GM03348 (cell line): ENCODE results near the gene NBPF1.
"Not testable (repeated sequence)": the region's sequence is repeated elsewhere in the genome, so short reads cannot be mapped to it uniquely, and the experiment has no call there.

Experiments
- DNase-seq: peaks from one replicate; pipeline ENCODE4 v3.0.0; 2012; ENCODE audit warnings: low spot score

Gene NBPF1

DNA sequence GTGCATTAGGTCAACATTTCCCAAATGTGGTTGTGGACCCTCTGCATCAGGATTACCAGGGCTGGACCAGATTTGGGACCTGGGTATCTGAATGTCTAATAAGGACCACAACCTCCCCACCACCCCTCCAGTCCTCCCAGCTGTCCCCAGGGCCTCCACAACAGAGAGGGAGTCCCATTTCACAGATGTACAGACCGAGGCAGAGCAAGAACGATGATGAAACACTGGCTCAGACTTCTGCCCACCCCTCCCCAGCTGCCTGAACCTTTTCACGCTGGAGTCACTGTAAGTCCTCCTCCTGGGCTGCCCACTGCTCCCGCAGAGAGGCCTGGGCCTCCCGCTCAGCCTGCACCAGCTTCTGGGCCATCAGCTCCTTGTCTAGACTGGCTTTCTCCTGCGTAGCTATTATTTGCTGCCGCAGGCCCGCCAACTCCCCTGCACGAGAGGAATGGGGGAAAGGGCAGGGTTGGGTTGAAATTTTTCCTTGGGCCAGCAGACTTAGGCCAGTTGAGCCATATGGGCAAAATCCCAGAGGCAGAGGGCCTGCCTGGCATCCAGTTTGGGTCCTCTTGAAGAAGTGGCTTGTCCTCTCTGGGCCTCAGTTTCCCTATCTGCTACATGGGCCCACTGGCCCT is 8.4 kb upstream of the NBPF1 start:
- DNase-seq = not testable (repeated sequence)

GRCh38 chr1:16621300-16621658 is 7.9 kb upstream of the NBPF1 start:
- no peak for DNase-seq

GRCh38 chr1:16619803-16620501 is 6.6 kb upstream of the NBPF1 start:
- DNase-seq = not testable (repeated sequence)

GRCh38 chr1:16618719-16619118 is 5.4 kb upstream of the NBPF1 start:
- DNase-seq = no peak

DNA sequence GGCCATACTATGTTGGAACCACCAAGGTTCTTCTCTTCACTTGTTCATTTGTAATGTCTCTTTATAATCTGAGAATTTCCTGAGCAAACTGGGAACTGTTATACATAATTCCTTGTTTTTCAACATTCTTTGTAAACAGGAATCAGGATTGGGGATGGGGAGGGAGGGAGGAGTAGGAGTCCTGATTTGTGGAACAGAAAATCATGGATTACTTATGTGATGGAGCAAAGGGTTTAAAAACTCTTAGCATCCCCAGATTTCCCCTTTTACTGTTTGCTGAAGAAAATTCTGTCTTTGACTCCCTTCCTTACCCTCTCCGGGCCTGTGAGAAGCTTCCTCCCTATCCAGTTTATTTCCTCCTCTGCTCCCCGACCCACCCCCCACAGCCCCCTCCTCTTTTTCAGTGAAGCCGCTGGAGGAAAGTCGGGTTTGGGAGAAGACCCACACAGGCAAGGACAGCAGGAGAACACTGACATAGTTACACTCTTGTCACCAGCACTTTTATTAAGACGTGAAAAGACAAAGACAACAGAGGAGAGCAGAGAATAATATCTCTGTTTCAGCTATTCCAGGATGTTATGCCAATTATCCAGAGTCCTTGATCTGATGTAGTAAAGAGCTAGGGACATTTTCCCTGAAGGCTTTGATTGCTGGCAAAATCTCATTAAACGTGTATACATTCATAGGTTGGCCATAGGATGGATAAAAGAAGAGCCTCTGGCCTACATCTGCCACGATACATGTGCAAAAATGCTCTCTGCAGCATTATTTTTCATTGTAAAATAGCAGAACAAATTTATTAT is 4.6 kb upstream of the NBPF1 start:
- no peak for DNase-seq

- no peak for DNase-seq
Observed at GRCh38 chr1:16617114-16617631, 3.8 kb upstream of the NBPF1 start.

GRCh38 chr1:16615253-16616252 is 2.2 kb upstream of the NBPF1 start:
- DNase-seq = no peak

DNA sequence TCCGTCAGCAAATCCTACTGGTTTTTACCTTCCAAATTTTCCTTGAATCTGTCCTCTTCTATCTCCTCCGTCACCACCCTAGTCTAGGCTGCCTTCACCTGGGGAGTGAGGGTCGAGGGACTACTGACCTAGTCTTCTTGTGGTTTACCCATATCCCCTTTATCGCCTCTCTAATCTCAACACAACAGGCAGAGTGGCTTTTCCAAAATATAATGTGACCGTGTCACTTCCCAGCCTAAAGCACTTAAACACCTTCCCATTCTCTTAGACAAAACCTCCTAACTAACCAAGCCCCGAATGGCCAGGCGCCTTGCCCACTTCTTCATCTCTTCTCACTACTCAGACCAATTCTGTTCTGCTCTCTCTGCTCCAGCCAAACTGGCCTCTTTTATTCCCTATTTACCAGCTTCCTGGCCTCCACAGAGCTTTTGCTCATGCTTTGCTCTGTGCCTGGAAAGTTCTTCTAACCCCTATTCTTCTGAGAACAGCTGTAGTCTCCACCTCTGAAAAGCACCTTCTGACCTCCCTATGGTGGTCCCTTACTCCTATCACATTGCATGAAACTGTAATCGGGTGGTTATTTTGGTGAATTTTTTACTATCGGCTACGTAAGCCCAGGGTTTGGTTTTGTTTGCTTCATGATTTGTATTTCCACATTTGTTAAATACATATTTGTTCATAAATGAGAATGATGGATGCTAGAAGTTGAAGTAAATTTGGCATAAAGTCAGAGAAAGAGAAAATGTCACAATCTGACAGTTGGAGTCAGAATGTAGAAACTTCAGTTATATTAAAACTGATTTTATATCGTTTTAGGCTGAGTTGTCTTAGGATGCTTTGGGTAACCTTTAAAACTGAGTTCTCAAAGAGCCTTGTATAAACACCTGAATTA is 1.2 kb upstream of the NBPF1 start:
- no peak for DNase-seq

DNA sequence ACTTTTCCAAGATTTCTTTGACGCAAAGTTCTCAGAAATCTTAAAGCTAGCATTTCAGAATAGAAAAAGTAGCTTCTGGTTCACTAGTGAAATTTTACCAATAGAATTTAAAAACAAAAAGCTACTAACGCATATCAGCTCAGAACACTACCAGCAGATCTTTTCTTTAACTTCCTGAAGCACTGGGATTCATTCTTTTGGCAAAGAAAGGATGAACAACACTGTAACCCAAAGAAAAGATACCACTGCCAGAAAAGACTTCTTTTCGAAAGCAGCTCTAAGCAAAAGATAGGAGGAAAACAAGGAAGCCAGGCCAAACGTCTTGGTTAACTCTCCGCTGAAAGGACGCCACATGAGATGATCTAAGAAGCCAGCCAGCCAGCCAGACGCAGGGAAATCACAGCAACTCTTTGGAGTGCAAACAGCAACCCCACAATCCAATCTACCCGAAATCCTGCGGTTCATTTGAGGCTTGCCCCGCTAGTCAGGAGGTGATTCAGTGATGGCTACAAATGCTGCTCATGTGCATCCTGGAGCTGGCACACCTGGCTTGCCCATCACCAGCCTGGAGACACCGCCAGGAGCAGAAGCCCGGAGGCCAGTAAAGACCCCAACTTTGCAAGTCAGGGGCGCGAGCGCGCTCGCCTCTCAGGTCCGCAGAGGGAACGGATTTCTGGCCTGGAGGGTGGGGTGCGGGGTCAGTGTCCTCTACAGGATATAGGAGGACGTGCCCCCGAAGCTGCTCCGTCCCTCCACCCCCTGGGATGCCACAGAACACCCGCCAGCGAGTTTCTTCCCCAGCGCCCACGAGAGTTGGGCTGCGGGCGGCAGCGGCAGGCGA is 812 bp downstream of the NBPF1 start:
- peak; percentile 93 for DNase-seq

DNA sequence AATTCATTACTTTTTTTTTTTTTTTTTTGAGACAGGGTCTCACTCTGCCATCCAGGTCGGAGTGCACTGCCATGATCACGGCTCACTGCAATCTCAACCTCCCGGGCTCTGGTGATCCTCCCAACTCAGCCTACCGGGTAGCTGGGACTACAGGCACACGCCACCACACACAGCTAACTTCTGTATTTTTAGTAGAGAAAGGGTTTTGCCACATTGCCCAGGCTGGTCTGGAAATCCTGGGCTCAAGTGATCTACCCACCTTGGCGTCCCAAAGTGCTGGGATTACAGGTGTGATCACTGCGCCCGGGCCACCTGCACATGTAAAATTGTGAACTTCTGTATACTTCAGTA is 1.4 kb downstream of the NBPF1 start:
- not testable (repeated sequence) for DNase-seq

DNA sequence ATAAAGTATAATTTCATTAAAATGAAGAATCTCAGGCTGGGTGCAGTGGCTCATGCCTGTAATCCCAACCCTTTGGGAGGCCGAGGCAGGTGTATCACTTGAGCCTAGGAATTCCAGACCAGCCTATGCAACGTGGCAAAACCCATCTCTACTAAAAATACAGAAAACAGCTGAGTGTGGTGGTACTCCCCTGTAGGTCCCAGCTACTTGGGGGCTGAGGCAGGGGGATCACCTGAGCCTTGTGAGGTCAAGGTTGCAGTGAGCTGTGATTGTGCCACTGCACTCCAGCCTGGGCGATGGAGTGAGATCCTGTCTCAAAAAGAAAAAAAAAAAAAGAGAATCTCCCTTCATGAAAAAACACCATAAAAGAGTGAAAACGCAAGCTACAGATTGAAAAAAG is 2.2 kb downstream of the NBPF1 start:
- not testable (repeated sequence) for DNase-seq

DNA sequence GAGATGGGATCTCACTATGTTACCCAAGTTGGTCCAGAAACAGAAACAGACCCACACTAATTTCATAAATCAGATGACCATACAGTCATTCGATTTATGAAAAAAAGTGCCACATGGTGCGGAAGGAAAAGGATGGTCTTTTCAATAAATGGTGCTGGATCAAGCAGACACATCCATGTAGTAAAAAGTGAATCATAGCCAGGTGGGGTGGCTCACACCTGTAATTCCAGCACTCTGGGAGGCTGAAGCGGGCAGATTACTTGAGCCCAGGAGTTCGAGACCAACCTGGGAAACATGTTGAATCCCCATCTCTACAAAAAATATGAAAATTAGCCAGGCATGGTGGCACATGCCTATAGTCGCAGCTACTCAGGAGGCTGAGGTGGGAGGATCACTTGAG is 2.8 kb downstream of the NBPF1 start:
- not testable (repeated sequence) for DNase-seq

DNA sequence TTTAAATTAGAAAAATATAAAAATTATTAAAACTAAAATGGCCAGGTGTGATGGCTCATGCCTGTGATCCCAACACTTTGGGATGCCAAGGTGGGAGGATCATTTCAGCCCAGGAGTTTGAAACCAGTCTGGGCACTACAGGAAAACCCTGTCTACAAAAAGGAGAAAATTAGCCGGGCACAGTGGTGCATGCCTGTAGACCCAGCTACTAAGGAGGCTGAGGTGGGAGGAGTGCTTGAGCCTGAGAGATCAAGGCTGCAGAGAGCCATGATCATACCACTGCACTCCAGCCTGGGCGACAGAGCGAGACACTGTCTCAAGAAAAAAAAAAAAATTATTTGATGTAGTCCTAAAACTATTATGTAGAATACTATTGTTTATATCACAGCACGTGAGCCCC is 3.6 kb downstream of the NBPF1 start:
- DNase-seq = not testable (repeated sequence)

- DNase-seq = no peak
Observed at GRCh38 chr1:16608838-16609560, 4.4 kb downstream of the NBPF1 start.

- not testable (repeated sequence) for DNase-seq
Observed at GRCh38 chr1:16607853-16608815, 5.2 kb downstream of the NBPF1 start.

- DNase-seq = no peak
Observed at GRCh38 chr1:16607433-16607851, 5.9 kb downstream of the NBPF1 start.

- not testable (repeated sequence) for DNase-seq
Observed at GRCh38 chr1:16606666-16607432, 6.5 kb downstream of the NBPF1 start.
